GM20431 (cell line): Measurements from ENCODE around the gene TP53I11.

ENCODE experiments used
- in situ Hi-C: fragments of 300-500 bp; cut with MseI, MboI; formaldehyde crosslinking; loops from one replicate; pipeline ENCODE4 v1.15.0; 2020; ENCODE audit warnings: low sequenced_read_pairs; ENCODE audit not compliant: unreplicated experiment

The TP53I11 gene

GRCh38 chr11:44960200-44960845 lies 9.6 kb upstream of the TP53I11 start:
- in situ Hi-C loops, result no loop called here

- in situ Hi-C loops, result no loop called here
These were observed 8.4 kb upstream of the TP53I11 start for GRCh38 chr11:44959064-44959463.

- in situ Hi-C loops, result no loop called here
These were observed 7.3 kb upstream of the TP53I11 start for GRCh38 chr11:44957776-44958564.

- in situ Hi-C loops, result no loop called here
These were observed 6.4 kb upstream of the TP53I11 start for GRCh38 chr11:44957040-44957515.

GRCh38 chr11:44955015-44955738 lies 4.5 kb upstream of the TP53I11 start:
- in situ Hi-C loops, result no loop called here

GRCh38 chr11:44954051-44954906 lies 3.6 kb upstream of the TP53I11 start:
- in situ Hi-C loops, result no loop called here

GRCh38 chr11:44952500-44953260 lies 2.0 kb upstream of the TP53I11 start:
- in situ Hi-C loops, result no loop called here

- in situ Hi-C loops, result no loop called here
These were observed 1.4 kb upstream of the TP53I11 start for GRCh38 chr11:44952082-44952481.

- in situ Hi-C loops, result no loop called here
These were observed 555 bp downstream of the TP53I11 start for GRCh38 chr11:44950031-44950624.

- in situ Hi-C loops, result loop anchor here (25.0 kb wide), 1 partner anchor 363 kb away; no protein-coding TSS in a partner anchor
These were observed 1.3 kb downstream of the TP53I11 start for GRCh38 chr11:44949160-44950030.

- in situ Hi-C loops, result loop anchor here (25.0 kb wide), 1 partner anchor 364 kb away; no protein-coding TSS in a partner anchor
These were observed 2.5 kb downstream of the TP53I11 start for GRCh38 chr11:44948155-44948554.

- in situ Hi-C loops, result loop anchor here (25.0 kb wide), 1 partner anchor 365 kb away; no protein-coding TSS in a partner anchor
These were observed 3.6 kb downstream of the TP53I11 start for GRCh38 chr11:44947114-44947513.

- in situ Hi-C loops, result loop anchor here (25.0 kb wide), 1 partner anchor 366 kb away; no protein-coding TSS in a partner anchor
These were observed 4.4 kb downstream of the TP53I11 start for GRCh38 chr11:44946263-44946662.

- in situ Hi-C loops, result loop anchor here (25.0 kb wide), 1 partner anchor 367 kb away; no protein-coding TSS in a partner anchor
These were observed 5.0 kb downstream of the TP53I11 start for GRCh38 chr11:44945666-44946065.

GRCh38 chr11:44944853-44945235 lies 5.8 kb downstream of the TP53I11 start:
- in situ Hi-C loops, result loop anchor here (25.0 kb wide), 1 partner anchor 367 kb away; no protein-coding TSS in a partner anchor

GRCh38 chr11:44944181-44944852 lies 6.4 kb downstream of the TP53I11 start:
- in situ Hi-C loops, result loop anchor here (25.0 kb wide), 1 partner anchor 368 kb away; no protein-coding TSS in a partner anchor

GRCh38 chr11:44943696-44944095 lies 7.0 kb downstream of the TP53I11 start:
- in situ Hi-C loops, result loop anchor here (25.0 kb wide), 1 partner anchor 369 kb away; no protein-coding TSS in a partner anchor
